HEK293 (cell line): ENCODE results near the gene IL17RC.
A peak's percentile ranks its signal among the peaks of the same experiment; 100 is the strongest.

Experiments used
- GLI2 ChIP-seq: fragments of 450-650 bp; formaldehyde crosslinking; IDR thresholded peaks from 2 replicates; pipeline ENCODE4; 2017; ENCODE audit warnings: missing biosample characterization, missing genetic modification characterization, low read depth, borderline replicate concordance
- KLF10 ChIP-seq: fragments of 450-650 bp; IDR thresholded peaks from 2 replicates; pipeline ENCODE4 v1.5.1; 2018; ENCODE audit warnings: missing biosample characterization, mild to moderate bottlenecking, missing genetic modification characterization
- PRDM1 ChIP-seq: fragments of 450-650 bp; formaldehyde crosslinking; IDR thresholded peaks from 2 replicates; pipeline ENCODE4; 2016; ENCODE audit warnings: missing biosample characterization, missing genetic modification characterization
- SCRT1 ChIP-seq: fragments of 450-650 bp; formaldehyde crosslinking; IDR thresholded peaks from 2 replicates; pipeline ENCODE4 v1.5.1; 2016; ENCODE audit warnings: missing biosample characterization, missing genetic modification characterization, borderline replicate concordance
- ZBTB1 ChIP-seq: fragments of 450-650 bp; formaldehyde crosslinking; IDR thresholded peaks from 2 replicates; pipeline ENCODE4 v1.5.1; 2016; ENCODE audit warnings: missing biosample characterization, missing genetic modification characterization
- ZFHX2 ChIP-seq: fragments of 450-650 bp; formaldehyde crosslinking; conservative IDR thresholded peaks from 2 replicates; pipeline ENCODE4 v1.5.1; 2016; ENCODE audit warnings: missing biosample characterization, missing genetic modification characterization
- ZFP37 ChIP-seq: fragments of 450-650 bp; formaldehyde crosslinking; IDR thresholded peaks from 2 replicates; pipeline ENCODE4 v1.5.1; 2016; ENCODE audit warnings: missing biosample characterization, missing genetic modification characterization
- ZNF140 ChIP-seq: fragments of 450-650 bp; formaldehyde crosslinking; IDR thresholded peaks from 2 replicates; pipeline ENCODE4 v1.5.1; 2016; ENCODE audit warnings: missing biosample characterization, missing genetic modification characterization
- ZNF155 ChIP-seq: fragments of 450-650 bp; formaldehyde crosslinking; IDR thresholded peaks from 2 replicates; pipeline ENCODE4 v1.5.1; 2016; ENCODE audit warnings: missing biosample characterization, missing genetic modification characterization
- ZNF223 ChIP-seq: fragments of 450-650 bp; formaldehyde crosslinking; IDR thresholded peaks from 2 replicates; pipeline ENCODE4 v1.5.1; 2016; ENCODE audit warnings: missing biosample characterization, missing genetic modification characterization
- ZNF266 ChIP-seq: fragments of 450-650 bp; formaldehyde crosslinking; IDR thresholded peaks from 2 replicates; pipeline ENCODE4 v1.5.1; 2016; ENCODE audit warnings: missing biosample characterization, missing genetic modification characterization, low read depth
- ZNF311 ChIP-seq: fragments of 450-650 bp; formaldehyde crosslinking; IDR thresholded peaks from 2 replicates; pipeline ENCODE4 v1.5.1; 2017; ENCODE audit warnings: missing biosample characterization, missing genetic modification characterization, borderline replicate concordance
- ZNF473 ChIP-seq: fragments of 450-650 bp; formaldehyde crosslinking; IDR thresholded peaks from 2 replicates; pipeline ENCODE4 v1.5.1; 2017; ENCODE audit warnings: missing biosample characterization, missing genetic modification characterization
- ZNF544 ChIP-seq: fragments of 450-650 bp; formaldehyde crosslinking; IDR thresholded peaks from 2 replicates; pipeline ENCODE4 v1.5.0; 2017; ENCODE audit warnings: missing biosample characterization, missing genetic modification characterization
- ZNF561 ChIP-seq: fragments of 450-650 bp; IDR thresholded peaks from 2 replicates; pipeline ENCODE4 v1.5.1; 2018; ENCODE audit warnings: missing biosample characterization, missing genetic modification characterization, borderline replicate concordance
- ZNF670 ChIP-seq: fragments of 450-650 bp; formaldehyde crosslinking; IDR thresholded peaks from 2 replicates; pipeline ENCODE4 v1.5.1; 2016; ENCODE audit warnings: missing biosample characterization, missing genetic modification characterization, low read depth
- ZNF768 ChIP-seq: fragments of 450-650 bp; formaldehyde crosslinking; IDR thresholded peaks from 2 replicates; pipeline ENCODE4 v1.5.1; 2018; ENCODE audit warnings: missing biosample characterization, mild to moderate bottlenecking, missing genetic modification characterization
- ZNF776 ChIP-seq: fragments of 450-650 bp; formaldehyde crosslinking; IDR thresholded peaks from 2 replicates; pipeline ENCODE4 v1.5.0; 2017; ENCODE audit warnings: missing biosample characterization, missing genetic modification characterization, borderline replicate concordance
- ZNF791 ChIP-seq: fragments of 450-650 bp; formaldehyde crosslinking; IDR thresholded peaks from 2 replicates; pipeline ENCODE4 v1.5.1; 2016; ENCODE audit warnings: missing biosample characterization, missing genetic modification characterization
- ZSCAN16 ChIP-seq: fragments of 450-650 bp; formaldehyde crosslinking; IDR thresholded peaks from 2 replicates; pipeline ENCODE4 v1.5.1; 2016; ENCODE audit warnings: missing biosample characterization, missing genetic modification characterization
- TF ChIP-seq, protein P1 (sequence below): fragments of 450-650 bp; formaldehyde crosslinking; IDR thresholded peaks from 2 replicates; pipeline ENCODE4 v1.5.1; 2016; ENCODE audit warnings: missing biosample characterization, missing genetic modification characterization
- TF ChIP-seq, protein P2 (sequence below): fragments of 450-650 bp; formaldehyde crosslinking; conservative IDR thresholded peaks from 2 replicates; pipeline ENCODE4 v1.5.1; 2016; ENCODE audit warnings: low read depth, missing biosample characterization, missing genetic modification characterization
- TF ChIP-seq, protein P3 (sequence below): fragments of 450-650 bp; formaldehyde crosslinking; IDR thresholded peaks from 2 replicates; pipeline ENCODE4 v1.5.1; 2017; ENCODE audit warnings: missing biosample characterization, mild to moderate bottlenecking, missing genetic modification characterization, moderate library complexity
- TF ChIP-seq, protein P4 (sequence below): fragments of 450-650 bp; formaldehyde crosslinking; conservative IDR thresholded peaks from 2 replicates; pipeline ENCODE4 v1.5.1; 2016; ENCODE audit warnings: low read depth, missing biosample characterization, missing genetic modification characterization
- TF ChIP-seq, protein P5 (sequence below): fragments of 450-650 bp; formaldehyde crosslinking; optimal IDR thresholded peaks from 2 replicates; pipeline ENCODE3; 2016; ENCODE audit warnings: missing biosample characterization, mild to moderate bottlenecking, missing genetic modification characterization

Gene IL17RC

DNA sequence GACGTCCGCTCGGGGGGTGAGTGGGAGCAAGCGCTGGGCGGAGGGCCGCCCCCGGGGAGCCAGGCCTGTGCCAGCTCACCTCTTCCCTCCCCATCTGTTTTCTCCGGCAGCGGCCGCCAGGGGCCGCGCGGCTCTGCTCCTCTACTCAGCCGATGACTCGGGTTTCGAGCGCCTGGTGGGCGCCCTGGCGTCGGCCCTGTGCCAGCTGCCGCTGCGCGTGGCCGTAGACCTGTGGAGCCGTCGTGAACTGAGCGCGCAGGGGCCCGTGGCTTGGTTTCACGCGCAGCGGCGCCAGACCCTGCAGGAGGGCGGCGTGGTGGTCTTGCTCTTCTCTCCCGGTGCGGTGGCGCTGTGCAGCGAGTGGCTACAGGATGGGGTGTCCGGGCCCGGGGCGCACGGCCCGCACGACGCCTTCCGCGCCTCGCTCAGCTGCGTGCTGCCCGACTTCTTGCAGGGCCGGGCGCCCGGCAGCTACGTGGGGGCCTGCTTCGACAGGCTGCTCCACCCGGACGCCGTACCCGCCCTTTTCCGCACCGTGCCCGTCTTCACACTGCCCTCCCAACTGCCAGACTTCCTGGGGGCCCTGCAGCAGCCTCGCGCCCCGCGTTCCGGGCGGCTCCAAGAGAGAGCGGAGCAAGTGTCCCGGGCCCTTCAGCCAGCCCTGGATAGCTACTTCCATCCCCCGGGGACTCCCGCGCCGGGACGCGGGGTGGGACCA, 16.1 kb downstream of the IL17RC start (continued):
- TF ChIP-seq, protein P1, sequence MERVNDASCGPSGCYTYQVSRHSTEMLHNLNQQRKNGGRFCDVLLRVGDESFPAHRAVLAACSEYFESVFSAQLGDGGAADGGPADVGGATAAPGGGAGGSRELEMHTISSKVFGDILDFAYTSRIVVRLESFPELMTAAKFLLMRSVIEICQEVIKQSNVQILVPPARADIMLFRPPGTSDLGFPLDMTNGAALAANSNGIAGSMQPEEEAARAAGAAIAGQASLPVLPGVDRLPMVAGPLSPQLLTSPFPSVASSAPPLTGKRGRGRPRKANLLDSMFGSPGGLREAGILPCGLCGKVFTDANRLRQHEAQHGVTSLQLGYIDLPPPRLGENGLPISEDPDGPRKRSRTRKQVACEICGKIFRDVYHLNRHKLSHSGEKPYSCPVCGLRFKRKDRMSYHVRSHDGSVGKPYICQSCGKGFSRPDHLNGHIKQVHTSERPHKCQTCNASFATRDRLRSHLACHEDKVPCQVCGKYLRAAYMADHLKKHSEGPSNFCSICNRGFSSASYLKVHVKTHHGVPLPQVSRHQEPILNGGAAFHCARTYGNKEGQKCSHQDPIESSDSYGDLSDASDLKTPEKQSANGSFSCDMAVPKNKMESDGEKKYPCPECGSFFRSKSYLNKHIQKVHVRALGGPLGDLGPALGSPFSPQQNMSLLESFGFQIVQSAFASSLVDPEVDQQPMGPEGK (tag by site-specific recombination): peak; percentile 89
- TF ChIP-seq, protein P2, sequence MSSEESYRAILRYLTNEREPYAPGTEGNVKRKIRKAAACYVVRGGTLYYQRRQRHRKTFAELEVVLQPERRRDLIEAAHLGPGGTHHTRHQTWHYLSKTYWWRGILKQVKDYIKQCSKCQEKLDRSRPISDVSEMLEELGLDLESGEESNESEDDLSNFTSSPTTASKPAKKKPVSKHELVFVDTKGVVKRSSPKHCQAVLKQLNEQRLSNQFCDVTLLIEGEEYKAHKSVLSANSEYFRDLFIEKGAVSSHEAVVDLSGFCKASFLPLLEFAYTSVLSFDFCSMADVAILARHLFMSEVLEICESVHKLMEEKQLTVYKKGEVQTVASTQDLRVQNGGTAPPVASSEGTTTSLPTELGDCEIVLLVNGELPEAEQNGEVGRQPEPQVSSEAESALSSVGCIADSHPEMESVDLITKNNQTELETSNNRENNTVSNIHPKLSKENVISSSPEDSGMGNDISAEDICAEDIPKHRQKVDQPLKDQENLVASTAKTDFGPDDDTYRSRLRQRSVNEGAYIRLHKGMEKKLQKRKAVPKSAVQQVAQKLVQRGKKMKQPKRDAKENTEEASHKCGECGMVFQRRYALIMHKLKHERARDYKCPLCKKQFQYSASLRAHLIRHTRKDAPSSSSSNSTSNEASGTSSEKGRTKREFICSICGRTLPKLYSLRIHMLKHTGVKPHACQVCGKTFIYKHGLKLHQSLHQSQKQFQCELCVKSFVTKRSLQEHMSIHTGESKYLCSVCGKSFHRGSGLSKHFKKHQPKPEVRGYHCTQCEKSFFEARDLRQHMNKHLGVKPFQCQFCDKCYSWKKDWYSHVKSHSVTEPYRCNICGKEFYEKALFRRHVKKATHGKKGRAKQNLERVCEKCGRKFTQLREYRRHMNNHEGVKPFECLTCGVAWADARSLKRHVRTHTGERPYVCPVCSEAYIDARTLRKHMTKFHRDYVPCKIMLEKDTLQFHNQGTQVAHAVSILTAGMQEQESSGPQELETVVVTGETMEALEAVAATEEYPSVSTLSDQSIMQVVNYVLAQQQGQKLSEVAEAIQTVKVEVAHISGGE: peak; percentile 68
- no peak for TF ChIP-seq ZNF140 (tag by site-specific recombination)
- TF ChIP-seq KLF10: no peak; the same call in 1 of the 2 replicates
- peak; percentile 96 for TF ChIP-seq ZFHX2 (tag by site-specific recombination)
- TF ChIP-seq ZNF223 (tag by site-specific recombination): no peak
- no peak; the same call in none of the 2 replicates for TF ChIP-seq ZNF561
- TF ChIP-seq ZNF266 (tag by site-specific recombination): no peak
- TF ChIP-seq ZNF155 (tag by site-specific recombination): no peak
- no peak; the same call in 1 of the 2 replicates for TF ChIP-seq ZNF768 (tag by site-specific recombination)
- TF ChIP-seq ZNF791 (tag by site-specific recombination): no peak
- peak; percentile 94 for TF ChIP-seq ZFP37 (tag by site-specific recombination)
- no peak for TF ChIP-seq ZNF544 (tag by site-specific recombination)
- no peak for TF ChIP-seq GLI2
- no peak for TF ChIP-seq ZNF776 (tag by site-specific recombination)
- TF ChIP-seq, protein P3, sequence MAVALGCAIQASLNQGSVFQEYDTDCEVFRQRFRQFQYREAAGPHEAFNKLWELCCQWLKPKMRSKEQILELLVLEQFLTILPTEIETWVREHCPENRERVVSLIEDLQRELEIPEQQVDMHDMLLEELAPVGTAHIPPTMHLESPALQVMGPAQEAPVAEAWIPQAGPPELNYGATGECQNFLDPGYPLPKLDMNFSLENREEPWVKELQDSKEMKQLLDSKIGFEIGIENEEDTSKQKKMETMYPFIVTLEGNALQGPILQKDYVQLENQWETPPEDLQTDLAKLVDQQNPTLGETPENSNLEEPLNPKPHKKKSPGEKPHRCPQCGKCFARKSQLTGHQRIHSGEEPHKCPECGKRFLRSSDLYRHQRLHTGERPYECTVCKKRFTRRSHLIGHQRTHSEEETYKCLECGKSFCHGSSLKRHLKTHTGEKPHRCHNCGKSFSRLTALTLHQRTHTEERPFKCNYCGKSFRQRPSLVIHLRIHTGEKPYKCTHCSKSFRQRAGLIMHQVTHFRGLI (tag by site-specific recombination): no peak; the same call in 1 of the 2 replicates
- TF ChIP-seq, protein P4, sequence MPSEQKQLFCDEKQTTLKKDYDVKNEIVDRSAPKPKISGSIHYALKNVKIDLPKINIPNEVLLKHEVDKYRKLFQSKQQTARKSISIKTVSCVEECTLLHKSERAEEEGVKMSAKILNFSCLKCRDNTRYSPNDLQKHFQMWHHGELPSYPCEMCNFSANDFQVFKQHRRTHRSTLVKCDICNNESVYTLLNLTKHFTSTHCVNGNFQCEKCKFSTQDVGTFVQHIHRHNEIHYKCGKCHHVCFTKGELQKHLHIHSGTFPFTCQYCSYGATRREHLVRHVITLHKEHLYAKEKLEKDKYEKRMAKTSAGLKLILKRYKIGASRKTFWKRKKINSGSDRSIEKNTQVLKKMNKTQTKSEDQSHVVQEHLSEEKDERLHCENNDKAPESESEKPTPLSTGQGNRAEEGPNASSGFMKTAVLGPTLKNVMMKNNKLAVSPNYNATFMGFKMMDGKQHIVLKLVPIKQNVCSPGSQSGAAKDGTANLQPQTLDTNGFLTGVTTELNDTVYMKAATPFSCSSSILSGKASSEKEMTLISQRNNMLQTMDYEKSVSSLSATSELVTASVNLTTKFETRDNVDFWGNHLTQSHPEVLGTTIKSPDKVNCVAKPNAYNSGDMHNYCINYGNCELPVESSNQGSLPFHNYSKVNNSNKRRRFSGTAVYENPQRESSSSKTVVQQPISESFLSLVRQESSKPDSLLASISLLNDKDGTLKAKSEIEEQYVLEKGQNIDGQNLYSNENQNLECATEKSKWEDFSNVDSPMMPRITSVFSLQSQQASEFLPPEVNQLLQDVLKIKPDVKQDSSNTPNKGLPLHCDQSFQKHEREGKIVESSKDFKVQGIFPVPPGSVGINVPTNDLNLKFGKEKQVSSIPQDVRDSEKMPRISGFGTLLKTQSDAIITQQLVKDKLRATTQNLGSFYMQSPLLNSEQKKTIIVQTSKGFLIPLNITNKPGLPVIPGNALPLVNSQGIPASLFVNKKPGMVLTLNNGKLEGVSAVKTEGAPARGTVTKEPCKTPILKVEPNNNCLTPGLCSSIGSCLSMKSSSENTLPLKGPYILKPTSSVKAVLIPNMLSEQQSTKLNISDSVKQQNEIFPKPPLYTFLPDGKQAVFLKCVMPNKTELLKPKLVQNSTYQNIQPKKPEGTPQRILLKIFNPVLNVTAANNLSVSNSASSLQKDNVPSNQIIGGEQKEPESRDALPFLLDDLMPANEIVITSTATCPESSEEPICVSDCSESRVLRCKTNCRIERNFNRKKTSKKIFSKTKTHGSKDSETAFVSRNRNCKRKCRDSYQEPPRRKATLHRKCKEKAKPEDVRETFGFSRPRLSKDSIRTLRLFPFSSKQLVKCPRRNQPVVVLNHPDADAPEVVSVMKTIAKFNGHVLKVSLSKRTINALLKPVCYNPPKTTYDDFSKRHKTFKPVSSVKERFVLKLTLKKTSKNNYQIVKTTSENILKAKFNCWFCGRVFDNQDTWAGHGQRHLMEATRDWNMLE (tag by site-specific recombination): no peak
- TF ChIP-seq ZBTB1 (tag by site-specific recombination): 0 out of 2 replicates have a peak, but pooled peaks have one; percentile 72
- TF ChIP-seq ZNF670 (tag by site-specific recombination): no peak
- no peak for TF ChIP-seq ZNF311
- TF ChIP-seq, protein P5, sequence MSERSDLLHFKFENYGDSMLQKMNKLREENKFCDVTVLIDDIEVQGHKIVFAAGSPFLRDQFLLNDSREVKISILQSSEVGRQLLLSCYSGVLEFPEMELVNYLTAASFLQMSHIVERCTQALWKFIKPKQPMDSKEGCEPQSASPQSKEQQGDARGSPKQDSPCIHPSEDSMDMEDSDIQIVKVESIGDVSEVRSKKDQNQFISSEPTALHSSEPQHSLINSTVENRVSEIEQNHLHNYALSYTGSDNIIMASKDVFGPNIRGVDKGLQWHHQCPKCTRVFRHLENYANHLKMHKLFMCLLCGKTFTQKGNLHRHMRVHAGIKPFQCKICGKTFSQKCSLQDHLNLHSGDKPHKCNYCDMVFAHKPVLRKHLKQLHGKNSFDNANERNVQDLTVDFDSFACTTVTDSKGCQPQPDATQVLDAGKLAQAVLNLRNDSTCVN: peak; percentile 99
- TF ChIP-seq ZSCAN16: peak; percentile 17; the same call in 1 of the 2 replicates
- TF ChIP-seq ZNF473 (tag by site-specific recombination): no peak
- no peak for TF ChIP-seq PRDM1
- TF ChIP-seq SCRT1 (tag by site-specific recombination): peak; percentile 96
